ENCODE results near the gene SH3BP4.

The SH3BP4 gene

GRCh38 chr2:234970477-234970882, 18.7 kb downstream of the SH3BP4 start:
- FAIRE-seq, result no peak

DNA sequence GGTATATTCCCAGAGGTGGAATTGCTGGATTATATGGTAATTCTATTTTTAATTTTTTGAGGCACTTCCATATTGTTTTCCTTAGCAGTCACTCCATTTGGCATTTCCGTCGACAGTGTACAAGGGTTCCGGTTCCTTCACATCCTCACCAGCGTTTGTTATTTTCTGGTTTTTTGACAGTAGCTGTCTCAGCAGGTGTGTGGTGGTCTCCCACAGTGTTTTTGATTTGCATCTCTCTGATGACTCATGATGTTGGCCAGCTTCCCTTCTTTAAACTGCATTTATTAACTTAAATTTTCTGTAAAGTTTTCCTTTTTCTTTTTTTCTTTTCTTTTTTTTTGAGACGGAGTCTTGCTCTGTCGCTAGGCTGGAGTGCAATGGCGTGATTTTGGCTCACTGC, 19.7 kb downstream of the SH3BP4 start:
- no peak for DNase-seq (ENCODE audit: insufficient read length, low spot score)

More at GRCh38 chr2:234970477-234970882, 18.7 kb downstream of the SH3BP4 start:
- TF ChIP-seq TAF1 (IDR thresholded peaks at IDR 0.05; ENCODE audit: low read depth, low read length), result no peak
- no peak for TF ChIP-seq POLR2A (IDR thresholded peaks at IDR 0.05; ENCODE audit: low read depth, low read length)
- no peak for TF ChIP-seq POLR2AphosphoS5 (IDR thresholded peaks at IDR 0.05; ENCODE audit: low read depth, low read length)
- TF ChIP-seq SPI1 (IDR thresholded peaks at IDR 0.05; ENCODE audit: low read depth, low read length), result no peak
- TF ChIP-seq POU2F2 (IDR thresholded peaks at IDR 0.05; ENCODE audit: low read depth, low read length), result no peak
- no peak for TF ChIP-seq PAX5 (IDR thresholded peaks at IDR 0.05; ENCODE audit: insufficient read depth, low read length, severe bottlenecking)
- DNase-seq (ENCODE audit: insufficient read length, low spot score), result no peak

GRCh38 chr2:234973008-234973407, 21.2 kb downstream of the SH3BP4 start:
- TF ChIP-seq POU2F2 (IDR thresholded peaks at IDR 0.05; ENCODE audit: low read depth, low read length) (no peak), POLR2AphosphoS5 (IDR thresholded peaks at IDR 0.05; ENCODE audit: low read depth, low read length) (no peak), TAF1 (IDR thresholded peaks at IDR 0.05; ENCODE audit: low read depth, low read length) (no peak), PAX5 (IDR thresholded peaks at IDR 0.05; ENCODE audit: insufficient read depth, low read length, severe bottlenecking) (no peak), POLR2A (IDR thresholded peaks at IDR 0.05; ENCODE audit: low read depth, low read length) (no peak), SPI1 (IDR thresholded peaks at IDR 0.05; ENCODE audit: low read depth, low read length) (no peak)
- FAIRE-seq (no peak), DNase-seq (ENCODE audit: insufficient read length, low spot score) (no peak)

More for the DNA sequence above, 19.7 kb downstream of the SH3BP4 start:
- FAIRE-seq, result no peak
- TF ChIP-seq TAF1 (IDR thresholded peaks at IDR 0.05; ENCODE audit: low read depth, low read length) (no peak), POU2F2 (IDR thresholded peaks at IDR 0.05; ENCODE audit: low read depth, low read length) (no peak), POLR2A (IDR thresholded peaks at IDR 0.05; ENCODE audit: low read depth, low read length) (no peak), POLR2AphosphoS5 (IDR thresholded peaks at IDR 0.05; ENCODE audit: low read depth, low read length) (no peak), PAX5 (IDR thresholded peaks at IDR 0.05; ENCODE audit: insufficient read depth, low read length, severe bottlenecking) (no peak), SPI1 (IDR thresholded peaks at IDR 0.05; ENCODE audit: low read depth, low read length) (no peak)

GRCh38 chr2:234974501-234975385, 22.9 kb downstream of the SH3BP4 start:
- FAIRE-seq (no peak), DNase-seq (ENCODE audit: insufficient read length, low spot score) (no peak)
- no peak for TF ChIP-seq PAX5 (IDR thresholded peaks at IDR 0.05; ENCODE audit: insufficient read depth, low read length, severe bottlenecking)
- TF ChIP-seq SPI1 (IDR thresholded peaks at IDR 0.05; ENCODE audit: low read depth, low read length), result no peak
- TF ChIP-seq POLR2A (IDR thresholded peaks at IDR 0.05; ENCODE audit: low read depth, low read length), result no peak
- TF ChIP-seq TAF1 (IDR thresholded peaks at IDR 0.05; ENCODE audit: low read depth, low read length), result no peak
- TF ChIP-seq POU2F2 (IDR thresholded peaks at IDR 0.05; ENCODE audit: low read depth, low read length), result no peak
- TF ChIP-seq POLR2AphosphoS5 (IDR thresholded peaks at IDR 0.05; ENCODE audit: low read depth, low read length), result no peak

GRCh38 chr2:234975611-234976010, 23.8 kb downstream of the SH3BP4 start:
- TF ChIP-seq PAX5 (IDR thresholded peaks at IDR 0.05; ENCODE audit: insufficient read depth, low read length, severe bottlenecking), result no peak
- TF ChIP-seq TAF1 (IDR thresholded peaks at IDR 0.05; ENCODE audit: low read depth, low read length), result no peak
- TF ChIP-seq POU2F2 (IDR thresholded peaks at IDR 0.05; ENCODE audit: low read depth, low read length), result no peak
- TF ChIP-seq POLR2AphosphoS5 (IDR thresholded peaks at IDR 0.05; ENCODE audit: low read depth, low read length), result no peak
- TF ChIP-seq POLR2A (IDR thresholded peaks at IDR 0.05; ENCODE audit: low read depth, low read length), result no peak
- no peak for TF ChIP-seq SPI1 (IDR thresholded peaks at IDR 0.05; ENCODE audit: low read depth, low read length)
- no peak for FAIRE-seq
- DNase-seq (ENCODE audit: insufficient read length, low spot score), result no peak

DNA sequence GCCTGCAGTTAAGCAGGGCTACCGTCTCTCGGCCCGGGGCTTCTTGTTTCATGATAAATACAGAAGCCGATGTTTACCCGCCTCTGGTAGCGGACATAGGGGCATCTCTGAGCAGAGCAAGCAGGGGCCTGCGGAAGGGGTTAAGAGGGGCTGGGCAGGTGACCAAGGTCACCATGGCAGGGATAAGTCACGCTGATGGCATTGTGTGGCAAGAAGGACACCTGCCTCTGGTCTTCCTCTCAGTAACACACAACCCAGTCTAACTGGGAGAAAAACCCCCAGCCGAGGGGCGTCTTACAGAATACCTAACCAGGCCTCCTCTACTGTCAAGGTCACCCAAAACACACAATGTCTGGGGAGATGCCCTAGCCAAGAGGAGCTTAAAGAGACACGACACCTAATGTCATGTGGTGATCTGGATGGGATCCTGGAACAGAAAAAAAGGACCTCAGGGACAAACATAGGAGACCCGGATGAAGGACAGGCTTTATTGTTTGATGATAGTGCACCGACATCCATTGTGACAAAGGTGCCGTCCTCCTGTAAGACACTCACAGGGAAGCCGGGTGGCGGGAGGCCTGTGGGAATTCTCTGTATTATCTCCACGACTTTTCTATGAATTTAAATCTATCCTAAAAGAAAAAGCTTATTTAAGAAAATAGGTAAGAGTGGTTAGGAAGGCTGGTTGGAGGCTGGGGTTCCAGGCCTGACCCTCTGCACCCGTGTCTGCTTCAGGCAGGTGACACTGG, 24.8 kb downstream of the SH3BP4 start:
- TF ChIP-seq SPI1 (IDR thresholded peaks at IDR 0.05; ENCODE audit: low read depth, low read length), result no peak
- no peak for TF ChIP-seq POU2F2 (IDR thresholded peaks at IDR 0.05; ENCODE audit: low read depth, low read length)
- TF ChIP-seq TAF1 (IDR thresholded peaks at IDR 0.05; ENCODE audit: low read depth, low read length), result no peak
- TF ChIP-seq POLR2AphosphoS5 (IDR thresholded peaks at IDR 0.05; ENCODE audit: low read depth, low read length), result no peak
- no peak for TF ChIP-seq POLR2A (IDR thresholded peaks at IDR 0.05; ENCODE audit: low read depth, low read length)
- no peak for TF ChIP-seq PAX5 (IDR thresholded peaks at IDR 0.05; ENCODE audit: insufficient read depth, low read length, severe bottlenecking)
- DNase-seq (ENCODE audit: insufficient read length, low spot score), result no peak
- FAIRE-seq, result no peak

DNA sequence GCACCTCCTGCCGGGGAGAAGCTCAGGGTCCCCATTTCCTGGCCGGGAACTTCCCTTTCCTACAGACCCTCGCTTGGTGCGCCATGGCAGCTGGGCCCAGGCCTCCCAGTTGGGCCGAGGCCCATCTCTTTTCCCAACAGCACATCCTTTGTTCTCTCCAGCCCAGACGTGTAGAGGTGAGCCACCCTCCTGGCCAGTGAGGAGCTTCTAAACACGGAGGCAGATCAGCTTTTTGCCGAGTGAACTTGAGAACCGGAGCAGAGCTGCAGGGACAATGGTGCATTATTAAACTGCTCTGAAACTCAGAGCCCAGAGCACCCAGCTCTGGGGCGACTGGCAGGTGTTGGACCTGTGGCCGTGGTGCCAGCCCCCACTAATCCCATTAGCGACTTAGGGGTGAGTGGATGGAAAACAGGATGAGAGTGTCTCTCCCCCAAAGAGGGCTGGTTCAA, 25.4 kb downstream of the SH3BP4 start:
- DNase-seq (ENCODE audit: insufficient read length, low spot score) (no peak), FAIRE-seq (no peak)
- no peak for TF ChIP-seq POLR2AphosphoS5 (IDR thresholded peaks at IDR 0.05; ENCODE audit: low read depth, low read length)
- TF ChIP-seq SPI1 (IDR thresholded peaks at IDR 0.05; ENCODE audit: low read depth, low read length), result no peak
- TF ChIP-seq POU2F2 (IDR thresholded peaks at IDR 0.05; ENCODE audit: low read depth, low read length), result no peak
- no peak for TF ChIP-seq TAF1 (IDR thresholded peaks at IDR 0.05; ENCODE audit: low read depth, low read length)
- TF ChIP-seq PAX5 (IDR thresholded peaks at IDR 0.05; ENCODE audit: insufficient read depth, low read length, severe bottlenecking), result no peak
- TF ChIP-seq POLR2A (IDR thresholded peaks at IDR 0.05; ENCODE audit: low read depth, low read length), result no peak

DNA sequence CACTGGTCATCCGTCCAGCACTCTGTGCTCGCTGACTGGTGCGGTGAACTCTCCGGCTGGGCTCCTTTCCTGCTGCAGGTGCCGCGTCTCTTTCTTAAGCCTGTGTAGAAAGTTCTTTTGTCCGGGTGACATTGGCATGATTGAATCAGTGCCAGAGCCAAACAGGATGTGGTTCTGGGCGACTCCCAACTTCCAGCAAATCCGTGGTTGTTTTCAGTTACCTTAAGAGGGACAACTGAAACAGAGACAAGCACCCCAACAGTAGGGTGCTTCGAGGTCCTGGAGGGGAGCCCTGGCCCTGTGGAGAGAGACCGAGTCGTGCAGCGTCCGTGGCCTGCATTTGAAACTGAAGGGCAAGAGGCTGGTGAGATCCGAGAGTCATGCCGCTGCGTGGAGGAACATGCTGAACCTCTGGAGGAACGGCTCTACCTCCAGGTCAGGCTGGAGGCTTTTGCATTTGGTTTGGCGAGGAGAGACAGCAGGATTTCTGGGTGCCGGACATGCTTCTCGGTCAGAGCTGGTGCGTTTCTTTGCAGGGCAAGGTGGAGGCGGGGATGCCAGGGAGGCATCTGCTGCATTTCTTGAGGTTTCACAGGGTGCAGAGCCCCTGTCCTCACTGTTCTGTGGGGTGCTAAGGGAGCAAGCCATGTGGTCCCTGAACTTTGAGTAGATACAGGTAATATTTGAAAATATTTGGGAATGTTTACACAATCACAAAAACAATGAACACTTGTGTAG, 26.8 kb downstream of the SH3BP4 start:
- TF ChIP-seq SPI1 (IDR thresholded peaks at IDR 0.05; ENCODE audit: low read depth, low read length) (no peak), POLR2A (IDR thresholded peaks at IDR 0.05; ENCODE audit: low read depth, low read length) (no peak), POLR2AphosphoS5 (IDR thresholded peaks at IDR 0.05; ENCODE audit: low read depth, low read length) (no peak), PAX5 (IDR thresholded peaks at IDR 0.05; ENCODE audit: insufficient read depth, low read length, severe bottlenecking) (no peak), TAF1 (IDR thresholded peaks at IDR 0.05; ENCODE audit: low read depth, low read length) (no peak), POU2F2 (IDR thresholded peaks at IDR 0.05; ENCODE audit: low read depth, low read length) (no peak)
- no peak for DNase-seq (ENCODE audit: insufficient read length, low spot score)
- no peak for FAIRE-seq
